Activated T-helper 2 cell treated with anti-CD3 and anti-CD28 coated beads, Interferon-gamma antibody, Interleukin-2, Interleukin-4, amounts not matched to agents 10 μg/mL and 5 μg/mL and 100 μg/mL, durations not matched to agents 14 hours and 24 hours and 36 hours (primary cell): ENCODE results near the gene METTL8. TPM values are rescaled to one million over a fixed set of nuclear protein-coding genes. Genes with fewer than 3 reads are reported as not detected.

ENCODE experiments used
- DNase-seq: peaks from one replicate; pipeline ENCODE4 v3.0.0; 2021; ENCODE audit warnings: low spot score
- H3K27ac Mint-ChIP-seq: one replicate; pipeline ENCODE4 v1.8.0; 2021; ENCODE audit warnings: mixed read lengths
- H3K27me3 Mint-ChIP-seq: one replicate; pipeline ENCODE4 v1.8.0; 2021; ENCODE audit warnings: low read depth, mixed read lengths
- H3K36me3 Mint-ChIP-seq: one replicate; pipeline ENCODE4 v1.8.0; 2021; ENCODE audit warnings: low read depth, mixed read lengths
- H3K4me1 Mint-ChIP-seq: one replicate; pipeline ENCODE4 v1.8.0; 2021; ENCODE audit warnings: low read depth, mixed read lengths
- H3K4me3 Mint-ChIP-seq: one replicate; pipeline ENCODE4 v1.8.0; 2021; ENCODE audit warnings: low read depth, mild to moderate bottlenecking, moderate library complexity, mixed read lengths
- H3K9me3 Mint-ChIP-seq: one replicate; pipeline ENCODE4 v1.8.0; 2021; ENCODE audit warnings: mixed read lengths
- intact Hi-C: fragments of 100-400 bp; cut with micrococcal nuclease; formaldehyde crosslinking; loops from one replicate; pipeline ENCODE4 v1.15.1; 2023
- total RNA-seq: library from RNA; stranded (reverse); gene quantifications from 2 replicates; pipeline ENCODE4 v1.2.3, GENCODE V29; 2022

METTL8 gene
- total RNA-seq, 1 donor from 2014 or later = 38.2 TPM

- no peak overlapping the region for H3K4me3 Mint-ChIP-seq
- H3K9me3 Mint-ChIP-seq = peaks cover 16% of the 10 kb centered on the region
- DNase-seq = no peak
- no peaks in the 10 kb centered on the region for H3K27me3 Mint-ChIP-seq
- H3K27ac Mint-ChIP-seq = no peak overlapping the region
- H3K4me1 Mint-ChIP-seq = peaks cover 49% of the 10 kb centered on the region
- H3K36me3 Mint-ChIP-seq = peaks cover 46% of the 10 kb centered on the region
- intact Hi-C loops = no loop called here
Observed at GRCh38 chr2:171405546-171405945, 28.2 kb downstream of the METTL8 start.

- H3K27ac Mint-ChIP-seq = peak overlapping the region; percentile 0
- intact Hi-C loops = no loop called here
- H3K27me3 Mint-ChIP-seq = no peaks in the 10 kb centered on the region
- DNase-seq = no peak
- peaks cover 16% of the 10 kb centered on the region for H3K9me3 Mint-ChIP-seq
- peaks cover 45% of the 10 kb centered on the region for H3K4me1 Mint-ChIP-seq
- H3K4me3 Mint-ChIP-seq = no peak overlapping the region
- peaks cover 50% of the 10 kb centered on the region for H3K36me3 Mint-ChIP-seq
Observed at GRCh38 chr2:171404719-171405118, 29.1 kb downstream of the METTL8 start.

- no peak overlapping the region for H3K4me3 Mint-ChIP-seq
- peaks cover 16% of the 10 kb centered on the region for H3K9me3 Mint-ChIP-seq
- peaks cover 50% of the 10 kb centered on the region for H3K36me3 Mint-ChIP-seq
- peaks cover 43% of the 10 kb centered on the region for H3K4me1 Mint-ChIP-seq
- H3K27me3 Mint-ChIP-seq = no peaks in the 10 kb centered on the region
- no peak overlapping the region for H3K27ac Mint-ChIP-seq
- no peak for DNase-seq
- intact Hi-C loops = no loop called here
Observed at GRCh38 chr2:171404261-171404660, 29.5 kb downstream of the METTL8 start.

GRCh38 chr2:171402906-171403580 is 30.7 kb downstream of the METTL8 start:
- intact Hi-C loops = no loop called here

GRCh38 chr2:171401947-171402346 is 31.8 kb downstream of the METTL8 start:
- Mint-ChIP-seq H3K36me3 (peaks cover 51% of the 10 kb centered on the region), H3K9me3 (peaks cover 28% of the 10 kb centered on the region), H3K27ac (no peak overlapping the region), H3K27me3 (no peaks in the 10 kb centered on the region), H3K4me3 (no peak overlapping the region), H3K4me1 (peaks cover 45% of the 10 kb centered on the region)
- intact Hi-C loops = no loop called here
- no peak for DNase-seq

More at GRCh38 chr2:171402906-171403580, 30.7 kb downstream of the METTL8 start:
- Mint-ChIP-seq H3K36me3 (peaks cover 53% of the 10 kb centered on the region), H3K27ac (peak overlapping the region; percentile 40), H3K9me3 (peaks cover 20% of the 10 kb centered on the region), H3K4me1 (peaks cover 51% of the 10 kb centered on the region), H3K27me3 (no peaks in the 10 kb centered on the region), H3K4me3 (no peak overlapping the region)
- DNase-seq = no peak

GRCh38 chr2:171400395-171400794 is 33.4 kb downstream of the METTL8 start:
- intact Hi-C loops = no loop called here
- Mint-ChIP-seq H3K4me3 (no peak overlapping the region), H3K4me1 (peaks cover 37% of the 10 kb centered on the region), H3K36me3 (peaks cover 47% of the 10 kb centered on the region), H3K27ac (no peak overlapping the region), H3K27me3 (no peaks in the 10 kb centered on the region), H3K9me3 (peaks cover 30% of the 10 kb centered on the region)
- DNase-seq = no peak

- peaks cover 28% of the 10 kb centered on the region for H3K4me1 Mint-ChIP-seq
- no peak for DNase-seq
- intact Hi-C loops = no loop called here
- H3K36me3 Mint-ChIP-seq = peaks cover 38% of the 10 kb centered on the region
- peaks cover 25% of the 10 kb centered on the region for H3K9me3 Mint-ChIP-seq
- H3K27ac Mint-ChIP-seq = no peak overlapping the region
- no peaks in the 10 kb centered on the region for H3K27me3 Mint-ChIP-seq
- H3K4me3 Mint-ChIP-seq = no peak overlapping the region
Observed at GRCh38 chr2:171399292-171399691, 34.5 kb downstream of the METTL8 start.

GRCh38 chr2:171394164-171394740 is 39.5 kb downstream of the METTL8 start:
- intact Hi-C loops = no loop called here
- peaks cover 15% of the 10 kb centered on the region for H3K9me3 Mint-ChIP-seq
- H3K4me3 Mint-ChIP-seq = no peak overlapping the region
- peaks cover 40% of the 10 kb centered on the region for H3K4me1 Mint-ChIP-seq
- no peaks in the 10 kb centered on the region for H3K27me3 Mint-ChIP-seq
- no peak for DNase-seq
- H3K27ac Mint-ChIP-seq = no peak overlapping the region
- H3K36me3 Mint-ChIP-seq = peaks cover 27% of the 10 kb centered on the region

- intact Hi-C loops = no loop called here
- no peaks in the 10 kb centered on the region for H3K27me3 Mint-ChIP-seq
- no peak overlapping the region for H3K4me3 Mint-ChIP-seq
- H3K4me1 Mint-ChIP-seq = peaks cover 38% of the 10 kb centered on the region
- peaks cover 27% of the 10 kb centered on the region for H3K36me3 Mint-ChIP-seq
- no peak for DNase-seq
- peaks cover 15% of the 10 kb centered on the region for H3K9me3 Mint-ChIP-seq
- no peak overlapping the region for H3K27ac Mint-ChIP-seq
Observed at GRCh38 chr2:171393487-171393886, 40.3 kb downstream of the METTL8 start.

GRCh38 chr2:171391532-171391931 is 42.3 kb downstream of the METTL8 start:
- Mint-ChIP-seq H3K27me3 (no peaks in the 10 kb centered on the region), H3K9me3 (no peaks in the 10 kb centered on the region), H3K4me3 (no peak overlapping the region), H3K36me3 (peaks cover 34% of the 10 kb centered on the region), H3K27ac (peak overlapping the region; percentile 77), H3K4me1 (peaks cover 39% of the 10 kb centered on the region)
- intact Hi-C loops = loop anchor here (1.0 kb wide), 3 partner anchors 23 to 131 kb away; no protein-coding TSS in a partner anchor
- DNase-seq = no peak

- Mint-ChIP-seq H3K4me1 (peaks cover 39% of the 10 kb centered on the region), H3K36me3 (peaks cover 36% of the 10 kb centered on the region), H3K27me3 (no peaks in the 10 kb centered on the region), H3K27ac (peak overlapping the region; percentile 77), H3K4me3 (no peak overlapping the region), H3K9me3 (no peaks in the 10 kb centered on the region)
- DNase-seq = peak; percentile 22
- intact Hi-C loops = loop anchor here (1.0 kb wide), 4 partner anchors 23 to 131 kb away; no protein-coding TSS in a partner anchor
Observed at GRCh38 chr2:171390941-171391516, 42.8 kb downstream of the METTL8 start.

- H3K9me3 Mint-ChIP-seq = no peaks in the 10 kb centered on the region
- peaks cover 41% of the 10 kb centered on the region for H3K4me1 Mint-ChIP-seq
- no peak for DNase-seq
- peaks cover 31% of the 10 kb centered on the region for H3K36me3 Mint-ChIP-seq
- intact Hi-C loops = loop anchor here (1.0 to 5.0 kb wide), 2 partner anchors 42 to 63 kb away; no protein-coding TSS in a partner anchor
- no peak overlapping the region for H3K4me3 Mint-ChIP-seq
- peak overlapping the region; percentile 62 for H3K27ac Mint-ChIP-seq
- H3K27me3 Mint-ChIP-seq = no peaks in the 10 kb centered on the region
Observed at GRCh38 chr2:171389780-171390179, 44.0 kb downstream of the METTL8 start.

- intact Hi-C loops = loop anchor here (5.0 kb wide), 1 partner anchor 42 kb away; no protein-coding TSS in a partner anchor
- Mint-ChIP-seq H3K4me1 (peaks cover 41% of the 10 kb centered on the region), H3K9me3 (no peaks in the 10 kb centered on the region), H3K27me3 (no peaks in the 10 kb centered on the region), H3K27ac (peak overlapping the region; percentile 61), H3K4me3 (no peak overlapping the region), H3K36me3 (peaks cover 31% of the 10 kb centered on the region)
- no peak for DNase-seq
Observed at GRCh38 chr2:171389325-171389724, 44.5 kb downstream of the METTL8 start.
